ENCODE data around the gene PRKAR2B.

DNA sequence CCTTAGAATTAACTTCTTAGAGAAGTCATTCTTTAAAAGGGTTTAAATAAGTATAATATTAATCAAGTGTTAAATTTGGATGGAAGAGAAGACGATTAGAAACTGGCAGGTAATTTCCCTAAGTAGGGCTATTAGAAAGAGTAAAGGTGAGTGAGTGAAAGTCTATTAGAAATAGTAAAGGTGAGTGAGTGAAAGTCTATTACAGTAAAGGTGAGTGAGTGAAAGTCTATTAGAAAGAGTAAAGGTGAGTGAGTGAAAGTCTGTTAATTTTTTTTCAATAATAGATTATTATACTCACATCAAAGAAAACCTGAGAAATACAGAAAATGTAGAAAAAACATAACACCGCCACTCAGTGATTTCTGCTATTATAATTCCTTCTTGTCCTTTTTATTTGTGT, 113.5 kb downstream of the PRKAR2B start:
- TF ChIP-seq TAF1 (IDR thresholded peaks at IDR 0.05; ENCODE audit: low read depth) (no peak), CTCF (IDR thresholded peaks at IDR 0.05; ENCODE audit: poor library complexity, severe bottlenecking) (no peak), EP300 (conservative IDR thresholded peaks at IDR 0.05; ENCODE audit: poor library complexity, severe bottlenecking) (no peak), MXI1 (conservative IDR thresholded peaks at IDR 0.05; ENCODE audit: poor library complexity, severe bottlenecking) (no peak), POLR2AphosphoS5 (IDR thresholded peaks at IDR 0.05) (no peak)
